SK-N-SH (cell line): ENCODE data around the gene DNMT3A.

Source experiments
- EZH2phosphoT487 ChIP-seq: fragments of 200-600 bp; sonication (generic); IDR thresholded peaks from 2 replicates; pipeline ENCODE4 v1.6.1; 2017; ENCODE audit warnings: low read depth, mixed run types, mild to moderate bottlenecking, antibody characterized with exemption, moderate library complexity, borderline replicate concordance
- JUND ChIP-seq: IDR thresholded peaks from 2 replicates; pipeline ENCODE4 v1.4.0; 2012
- MXI1 ChIP-seq: IDR thresholded peaks from 2 replicates; pipeline ENCODE4 v1.6.1; 2012; ENCODE audit warnings: mild to moderate bottlenecking, low read depth, low read length, improper control_type of control experiment
- RCOR1 ChIP-seq: fragments of 150-350 bp; IDR thresholded peaks from 2 replicates; pipeline ENCODE4 v1.6.1; 2017; ENCODE audit warnings: antibody characterized with exemption, low read length
- TAF1 ChIP-seq: IDR thresholded peaks from 2 replicates; pipeline ENCODE4 v1.6.1; 2012; ENCODE audit warnings: low read depth, mild to moderate bottlenecking, low read length, moderate library complexity, borderline replicate concordance

GRCh38 chr2:25337276-25337675 lies 4.4 kb downstream of the DNMT3A start:
- no peak for TF ChIP-seq EZH2phosphoT487
- no peak for TF ChIP-seq RCOR1
- no peak for TF ChIP-seq TAF1
- no peak for TF ChIP-seq MXI1
- no peak for TF ChIP-seq JUND
